ENCODE data around the gene NPBWR2.

The NPBWR2 gene

DNA sequence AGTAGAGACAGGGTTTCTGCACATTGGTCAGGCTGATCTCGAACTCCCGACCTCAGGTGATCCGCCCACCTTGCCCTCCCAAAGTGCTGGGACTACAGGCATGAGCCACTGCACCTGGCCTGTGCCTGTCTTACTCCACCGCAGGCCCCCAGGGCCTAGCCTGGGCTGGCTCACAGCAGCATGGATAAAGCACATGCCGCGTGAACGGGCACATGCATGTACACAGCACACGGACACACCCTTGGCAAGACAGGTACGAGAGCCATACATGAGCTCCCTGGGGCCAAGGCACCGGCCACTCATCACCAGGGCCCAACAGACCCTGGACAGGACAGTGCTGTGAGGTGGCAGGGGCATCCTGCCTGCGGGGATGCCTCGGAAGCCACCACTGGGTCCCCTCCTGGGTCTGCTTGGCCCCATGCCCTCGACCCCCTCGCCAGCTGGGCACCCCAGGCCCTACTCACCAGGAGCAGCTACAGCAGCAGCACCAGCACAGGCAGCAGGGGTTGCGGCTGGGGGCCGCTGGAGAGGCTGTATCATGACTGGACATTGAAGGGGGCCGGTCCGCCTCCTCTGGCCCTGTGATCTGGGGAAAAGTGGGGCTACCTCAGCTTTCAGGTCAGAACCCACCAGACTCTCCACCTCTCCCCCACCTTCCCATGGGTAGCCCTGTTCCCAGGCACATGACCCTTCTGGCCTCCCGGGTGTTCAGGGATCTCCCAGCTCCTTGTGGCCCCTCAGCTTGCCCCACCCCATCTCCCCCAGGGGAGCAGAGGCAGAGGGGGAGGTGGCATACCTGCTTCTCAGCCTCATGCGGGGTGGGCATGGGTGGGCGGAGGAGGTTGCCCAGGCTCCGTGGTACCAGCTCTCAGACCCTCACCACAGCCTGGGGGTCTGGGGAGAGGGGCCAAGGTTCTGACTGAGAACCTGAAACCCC lies 31.0 kb downstream of the NPBWR2 start:
- Histone ChIP-seq H3K4me3 (peak overlapping the region; percentile 75 to 98 (median 88)), H3K36me3 (peaks cover 14 to 52% (median 43%) of the 10 kb centered on the region in 11 experiments), H3K9me3 (replicated peaks in 1 of 11) (no peaks in the 10 kb centered on the region), H3K4me1 (peaks cover 61 to 93% (median 81%) of the 10 kb centered on the region in 10 experiments), H3K9ac (peak overlapping the region; percentile 86 to 93 (median 91)), H3K27me3 (no peaks in the 10 kb centered on the region), H4K20me1 (peaks cover 44 to 78% (median 64%) of the 10 kb centered on the region in 11 experiments; a peak in 21 of 22 replicates), H3K27ac (peak overlapping the region; percentile 78 to 95 (median 92)), H3K4me2 (peak overlapping the region; percentile 93 to 100 (median 99))
- no peak for TF ChIP-seq Cebpa-rat (IDR thresholded peaks at IDR 0.05)

GRCh38 chr20:64075556-64075955 lies 31.8 kb downstream of the NPBWR2 start:
- H3K4me1 ChIP-seq = peaks cover 58 to 93% (median 81%) of the 10 kb centered on the region in 10 experiments

GRCh38 chr20:64074963-64075362 lies 32.4 kb downstream of the NPBWR2 start:
- H3K4me1 ChIP-seq = peaks cover 56 to 93% (median 83%) of the 10 kb centered on the region in 10 experiments
- no peaks in the 10 kb centered on the region for H3K27me3 ChIP-seq
- H3K36me3 ChIP-seq = peaks cover 14 to 52% (median 43%) of the 10 kb centered on the region in 11 experiments
- H3K9ac ChIP-seq = peak overlapping the region in 1 of 11 experiments; percentile 23; a peak in 2 of 22 replicates
- H3K27ac ChIP-seq = no peak overlapping the region
- no peaks in the 10 kb centered on the region for H3K9me3 ChIP-seq (replicated peaks in 1 of 11)
- H3K4me2 ChIP-seq = peak overlapping the region; percentile 93 to 100 (median 99)
- H3K4me3 ChIP-seq = peak overlapping the region in 3 of 10 experiments; percentile 75 to 92 (median 86); a peak in 2 of 20 replicates
- peaks cover 47 to 91% (median 75%) of the 10 kb centered on the region in 11 experiments; a peak in 21 of 22 replicates for H4K20me1 ChIP-seq
- TF ChIP-seq Cebpa-rat (IDR thresholded peaks at IDR 0.05) = no peak

More at GRCh38 chr20:64075556-64075955, 31.8 kb downstream of the NPBWR2 start:
- H3K36me3 ChIP-seq = peaks cover 14 to 52% (median 43%) of the 10 kb centered on the region in 11 experiments
- peak overlapping the region in 5 of 10 experiments; percentile 75 to 98 (median 92); a peak in 6 of 20 replicates for H3K4me3 ChIP-seq
- no peak overlapping the region for H3K27ac ChIP-seq
- no peaks in the 10 kb centered on the region for H3K27me3 ChIP-seq
- no peaks in the 10 kb centered on the region for H3K9me3 ChIP-seq (replicated peaks in 1 of 11)
- peaks cover 46 to 85% (median 71%) of the 10 kb centered on the region in 11 experiments; a peak in 21 of 22 replicates for H4K20me1 ChIP-seq
- no peak for TF ChIP-seq Cebpa-rat (IDR thresholded peaks at IDR 0.05)
- H3K4me2 ChIP-seq = peak overlapping the region; percentile 93 to 100 (median 99)
- peak overlapping the region in 2 of 11 experiments; percentile 23 to 90; a peak in 4 of 22 replicates for H3K9ac ChIP-seq

DNA sequence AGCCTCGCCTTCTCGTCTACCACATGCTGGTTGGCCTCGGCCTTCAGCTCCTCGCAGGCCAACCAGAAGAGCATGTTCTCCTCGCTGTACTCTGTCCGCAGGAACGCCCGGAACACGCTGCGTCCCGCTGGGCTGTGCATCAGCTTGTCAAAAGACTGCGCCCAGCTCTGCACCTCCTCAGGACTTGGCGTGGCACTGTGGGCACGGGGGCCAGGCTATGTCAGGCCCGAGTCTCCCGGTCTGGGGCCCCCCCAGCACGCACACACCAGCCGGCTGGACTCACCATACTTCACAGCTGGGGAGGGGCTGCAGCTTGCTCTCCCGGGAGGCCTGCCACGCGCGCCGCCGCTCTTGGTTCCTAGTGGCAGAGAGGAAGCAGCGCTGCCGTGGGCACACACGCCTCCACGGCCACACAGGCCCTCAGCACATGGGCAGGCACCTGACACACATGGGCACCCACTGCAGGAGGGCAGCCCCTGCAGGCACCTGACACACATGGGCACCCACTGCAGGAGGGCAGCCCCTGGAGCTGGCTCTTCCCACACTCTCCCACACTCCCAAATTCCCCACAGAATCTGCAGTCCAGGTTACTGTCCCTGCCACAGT lies 33.1 kb downstream of the NPBWR2 start:
- H3K27ac ChIP-seq = no peak overlapping the region
- peak overlapping the region in 8 of 11 experiments; percentile 14 to 69 (median 31); a peak in 3 of 22 replicates for H3K9ac ChIP-seq
- peak overlapping the region in 2 of 10 experiments; percentile 40 to 86; a peak in 4 of 20 replicates for H3K4me3 ChIP-seq
- H3K4me1 ChIP-seq = peaks cover 56 to 100% (median 89%) of the 10 kb centered on the region in 10 experiments
- TF ChIP-seq Cebpa-rat (IDR thresholded peaks at IDR 0.05) = no peak
- peaks cover 14 to 52% (median 43%) of the 10 kb centered on the region in 11 experiments for H3K36me3 ChIP-seq
- H3K4me2 ChIP-seq = peak overlapping the region; percentile 93 to 100 (median 99)
- peaks cover 49 to 95% (median 81%) of the 10 kb centered on the region in 11 experiments; a peak in 21 of 22 replicates for H4K20me1 ChIP-seq
- H3K9me3 ChIP-seq (replicated peaks in 1 of 11) = no peaks in the 10 kb centered on the region
- no peaks in the 10 kb centered on the region for H3K27me3 ChIP-seq

DNA sequence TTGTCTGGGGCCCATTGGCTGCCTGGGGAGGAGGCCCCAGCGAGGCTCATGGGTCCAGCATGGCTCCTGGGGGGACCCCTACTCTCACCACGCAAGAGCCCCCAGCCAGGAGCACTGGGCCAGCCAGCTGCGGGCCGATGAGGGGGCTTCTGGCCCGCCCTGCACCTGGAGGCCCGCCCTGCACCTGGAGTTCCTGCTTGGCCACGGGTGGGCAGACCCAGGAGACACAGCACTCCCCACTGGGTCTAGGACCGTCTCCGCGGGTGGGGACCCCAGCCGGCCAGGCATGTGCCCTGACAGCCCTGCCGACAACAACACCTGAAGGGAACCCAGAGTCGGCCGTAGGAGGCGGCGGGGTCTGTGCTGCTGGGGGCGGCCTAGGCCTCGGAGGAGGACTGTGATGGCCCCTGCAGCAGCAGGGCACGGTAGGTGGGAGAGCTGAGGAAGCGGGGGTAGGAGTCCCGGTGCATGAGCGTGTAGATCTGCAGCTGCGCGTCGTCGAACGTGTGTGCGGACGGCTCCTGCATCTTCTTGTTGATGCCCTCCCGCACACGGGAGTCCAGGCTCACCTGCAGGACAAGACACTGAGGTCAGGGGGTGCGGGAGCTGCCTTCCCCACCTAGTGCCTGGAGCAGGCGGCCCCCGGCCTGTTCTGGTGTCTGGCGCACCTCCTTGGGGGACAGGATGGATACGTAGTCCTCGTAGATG lies 33.7 kb downstream of the NPBWR2 start:
- Histone ChIP-seq H3K27me3 (no peaks in the 10 kb centered on the region), H3K4me1 (peaks cover 62 to 100% (median 96%) of the 10 kb centered on the region in 10 experiments), H4K20me1 (peaks cover 49 to 100% (median 84%) of the 10 kb centered on the region in 11 experiments; a peak in 21 of 22 replicates), H3K36me3 (peaks cover 14 to 52% (median 43%) of the 10 kb centered on the region in 11 experiments), H3K4me3 (peak overlapping the region in 2 of 10 experiments; percentile 18 to 40; a peak in 5 of 20 replicates), H3K27ac (0 out of 22 replicates have a peak overlapping the region, but pooled peaks of 2 of the 11 experiments have one; percentile 11 to 55), H3K9ac (peak overlapping the region in 9 of 11 experiments; percentile 45 to 69 (median 51); a peak in 12 of 22 replicates), H3K4me2 (peak overlapping the region; percentile 93 to 100 (median 99)), H3K9me3 (replicated peaks in 1 of 11) (no peaks in the 10 kb centered on the region)
- TF ChIP-seq Cebpa-rat (IDR thresholded peaks at IDR 0.05) = no peak

- Histone ChIP-seq H3K27ac (peak overlapping the region in 7 of 11 experiments; percentile 39 to 55 (median 44); a peak in 14 of 22 replicates), H3K4me3 (peak overlapping the region in 4 of 10 experiments; percentile 1 to 51 (median 28); a peak in 5 of 20 replicates), H3K9ac (peak overlapping the region; percentile 21 to 69 (median 51); a peak in 19 of 22 replicates), H3K36me3 (peaks cover 14 to 52% (median 43%) of the 10 kb centered on the region in 11 experiments), H3K27me3 (no peaks in the 10 kb centered on the region), H3K9me3 (replicated peaks in 1 of 11) (no peaks in the 10 kb centered on the region), H3K4me1 (peaks cover 71 to 100% (median 99%) of the 10 kb centered on the region in 10 experiments), H3K4me2 (peak overlapping the region; percentile 93 to 100 (median 99)), H4K20me1 (peaks cover 46 to 97% (median 78%) of the 10 kb centered on the region in 11 experiments; a peak in 21 of 22 replicates)
- no peak for TF ChIP-seq Cebpa-rat (IDR thresholded peaks at IDR 0.05)
Measured at GRCh38 chr20:64072498-64073063, 34.8 kb downstream of the NPBWR2 start.
